Thoracic aorta (tissue), 2 donors: ENCODE data around the gene KIZ. TPM values are rescaled to one million over a fixed set of nuclear protein-coding genes. Genes with fewer than 3 reads are reported as not detected.
A peak's percentile ranks its signal among the peaks of the same experiment; 100 is the strongest.

Experiments used
- ATAC-seq: fragments of 150-250 bp; one replicate; pipeline ENCODE4 v1.8.0; 2017; ENCODE audit warnings: low read depth; ENCODE audit not compliant: insufficient number of reproducible peaks, low FRiP score
- DNase-seq: peaks from one replicate; pipeline ENCODE4 v3.0.0-alpha.2; 2020; ENCODE audit warnings: low spot score
- H3K27ac ChIP-seq, 2 donors: fragments of 200-600 bp; sonication (generic); 1 replicate in 1 of 2; 2 replicates in 1 of 2; pipeline ENCODE4 v1.5.1; 2016; ENCODE audit warnings: mild to moderate bottlenecking in 2 of 2, moderate library complexity in 2 of 2
- H3K27me3 ChIP-seq: fragments of 200-600 bp; sonication (generic); replicated peaks from 2 replicates; pipeline ENCODE4 v1.6.0; 2016; ENCODE audit warnings: mild to moderate bottlenecking; ENCODE audit not compliant: insufficient read depth
- H3K36me3 ChIP-seq: fragments of 200-600 bp; sonication (generic); one replicate; pipeline ENCODE4 v1.5.1; 2016
- H3K4me1 ChIP-seq, 2 donors: fragments of 200-600 bp; sonication (generic); 1 replicate in 1 of 2; 2 replicates in 1 of 2; pipeline versions ENCODE4 v1.5.1 to v1.6.0; 2016; ENCODE audit warnings: low read depth in 2 of 2, mild to moderate bottlenecking in 1 of 2; ENCODE audit not compliant: control insufficient read depth in 1 of 2
- H3K4me3 ChIP-seq: fragments of 200-600 bp; sonication (generic); 2 replicates; pipeline ENCODE4 v1.5.1; 2016; ENCODE audit warnings: mild to moderate bottlenecking
- H3K9me3 ChIP-seq: fragments of 200-600 bp; sonication (generic); 2 replicates; pipeline ENCODE4 v1.5.1; 2016
- CTCF ChIP-seq: fragments of 200-600 bp; sonication (generic); IDR thresholded peaks from one replicate; pipeline ENCODE4 v1.5.1; 2019; ENCODE audit warnings: antibody characterized with exemption
- total RNA-seq, 2 donors: library from RNA; depleted of rRNA; stranded (reverse); fragments of >200 nt; gene quantifications; one replicate each; pipeline versions ENCODE4 v1.1.0 to v1.2.3, GENCODE V29; 2016

Gene KIZ
- total RNA-seq: 10 to 100 TPM; 14.4 to 67.3 TPM

GRCh38 chr20:21125849-21126580 lies at the start of gene KIZ:
Gene KIZ (plus strand): TSS chr20:21126082. CDS start chr20:21126116, 34 bp downstream.
- Histone ChIP-seq H3K9me3 (no peaks in the 10 kb centered on the region), H3K4me1 (peaks cover 0 to 8% of the 10 kb centered on the region in 2 donors)

GRCh38 chr20:21077809-21078345 lies 48.0 kb upstream of the KIZ start:
- Histone ChIP-seq H3K36me3 (no peaks in the 10 kb centered on the region), H3K27ac (no peak overlapping the region), H3K4me3 (no peak overlapping the region), H3K9me3 (no peaks in the 10 kb centered on the region), H3K27me3 (no peaks in the 10 kb centered on the region), H3K4me1 (no peaks in the 10 kb centered on the region)
- TF ChIP-seq CTCF: no peak
- no peak for ATAC-seq
- no peak for DNase-seq

More at GRCh38 chr20:21125849-21126580, at the start of gene KIZ:
- ATAC-seq (peak; percentile 96), DNase-seq (peak; percentile 73)
- TF ChIP-seq CTCF: peak; percentile 67
- Histone ChIP-seq H3K27me3 (no peaks in the 10 kb centered on the region), H3K27ac (peak within 1 kb of the TSS; percentile 65 to 79), H3K4me3 (peak within 1 kb of the TSS; percentile 86), H3K36me3 (no peaks in the 10 kb centered on the region)

- H3K4me3 ChIP-seq: no peak overlapping the region
- no peaks in the 10 kb centered on the region for H3K27me3 ChIP-seq
- H3K27ac ChIP-seq: no peak overlapping the region
- H3K36me3 ChIP-seq: no peaks in the 10 kb centered on the region
- no peak for TF ChIP-seq CTCF
- no peak for ATAC-seq
- no peaks in the 10 kb centered on the region for H3K9me3 ChIP-seq
- H3K4me1 ChIP-seq: no peaks in the 10 kb centered on the region
- no peak for DNase-seq
Measured at GRCh38 chr20:21082584-21082983, 43.3 kb upstream of the KIZ start.

- Histone ChIP-seq H3K27ac (no peak overlapping the region), H3K4me3 (no peak overlapping the region), H3K4me1 (no peaks in the 10 kb centered on the region), H3K36me3 (no peaks in the 10 kb centered on the region), H3K9me3 (no peaks in the 10 kb centered on the region), H3K27me3 (no peaks in the 10 kb centered on the region)
- TF ChIP-seq CTCF: no peak
- ATAC-seq: no peak
- no peak for DNase-seq
Measured at GRCh38 chr20:21083825-21084325, 42.0 kb upstream of the KIZ start.

GRCh38 chr20:21087862-21088540 lies 37.9 kb upstream of the KIZ start:
- ATAC-seq (no peak), DNase-seq (no peak)
- Histone ChIP-seq H3K27me3 (peaks cover 4% of the 10 kb centered on the region), H3K9me3 (no peaks in the 10 kb centered on the region), H3K36me3 (no peaks in the 10 kb centered on the region), H3K4me3 (no peak overlapping the region), H3K4me1 (no peaks in the 10 kb centered on the region), H3K27ac (no peak overlapping the region)
- TF ChIP-seq CTCF: no peak
